Activated CD8-positive, alpha-beta memory T cell treated with anti-CD3 and anti-CD28 coated beads, Interleukin-2, amount 50 U/mL, for 24 hours (primary cell): Measurements from ENCODE around the gene ZNF438.
"Not testable (repeated sequence)": the region's sequence is repeated elsewhere in the genome, so short reads cannot be mapped to it uniquely, and the experiment has no call there.

Experiments
- DNase-seq: peaks from one replicate; pipeline ENCODE4 v3.0.0-alpha.2; 2020; ENCODE audit errors: extremely low read depth

Gene ZNF438

DNA sequence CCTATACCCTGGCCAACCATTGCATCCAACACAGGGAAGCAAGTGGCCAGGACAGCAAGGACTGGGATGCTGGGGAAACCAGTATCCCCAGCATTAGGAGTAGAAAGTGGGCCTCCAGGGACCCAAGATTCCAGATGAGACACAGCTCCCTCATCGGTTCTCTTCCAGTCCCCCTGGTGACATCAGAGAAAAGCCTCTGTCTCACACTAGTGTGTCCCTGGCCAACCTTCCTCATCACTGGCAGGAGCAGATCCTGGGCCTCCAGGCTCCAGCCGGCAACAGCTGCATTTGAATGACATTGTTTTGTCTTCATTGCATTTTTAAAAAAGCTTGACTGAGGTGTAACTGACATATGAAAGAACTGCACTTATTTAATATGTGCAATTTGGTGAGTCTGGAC, 224.8 kb downstream of the ZNF438 start:
- no peak for DNase-seq

DNA sequence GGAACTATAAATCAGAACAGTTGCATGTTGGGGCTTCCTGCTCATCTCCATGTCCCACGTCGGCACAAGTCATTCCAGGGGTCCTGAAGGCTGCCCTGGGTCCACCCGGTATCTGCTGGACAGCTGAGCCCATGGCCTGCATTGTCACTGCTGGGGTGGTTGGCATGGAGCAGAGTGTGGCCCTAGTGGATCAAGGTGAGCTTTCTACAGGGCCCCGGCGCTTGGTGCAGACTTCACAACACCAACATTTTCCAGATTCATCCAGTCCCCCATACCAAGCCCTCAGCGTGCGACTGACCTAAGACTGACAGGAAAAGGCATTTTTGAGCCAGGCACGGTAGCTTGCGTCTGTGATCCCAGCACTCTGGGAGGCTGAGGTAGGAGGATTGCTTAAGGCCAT, 226.6 kb downstream of the ZNF438 start:
- no peak for DNase-seq

DNA sequence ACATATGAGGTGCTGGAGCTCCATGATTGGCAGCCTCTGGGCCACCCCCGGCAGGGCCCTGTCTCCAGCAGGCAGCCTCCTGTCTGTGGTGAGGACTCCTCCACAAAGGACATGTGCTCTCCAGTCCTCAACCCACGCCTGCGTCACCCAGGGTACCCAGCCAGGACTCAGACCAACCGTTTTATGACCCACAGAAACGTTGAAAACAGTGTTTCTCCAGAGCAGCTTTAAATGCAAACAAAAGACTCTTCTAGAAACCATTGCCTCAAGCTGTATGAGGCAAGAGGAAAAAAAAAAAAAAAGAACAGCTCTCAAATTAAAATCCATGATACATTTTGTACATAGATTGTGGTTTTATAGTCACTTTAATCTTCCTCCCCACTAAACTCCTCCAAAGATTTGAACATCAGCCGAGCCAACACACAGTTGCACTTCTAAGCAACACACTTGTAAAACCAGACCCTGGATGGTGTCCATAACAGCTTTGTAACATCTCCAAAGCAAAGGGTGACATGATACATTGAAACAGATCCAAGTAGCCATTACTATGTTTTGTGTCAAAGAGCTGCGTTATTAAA, 227.1 kb downstream of the ZNF438 start:
- DNase-seq = no peak

DNA sequence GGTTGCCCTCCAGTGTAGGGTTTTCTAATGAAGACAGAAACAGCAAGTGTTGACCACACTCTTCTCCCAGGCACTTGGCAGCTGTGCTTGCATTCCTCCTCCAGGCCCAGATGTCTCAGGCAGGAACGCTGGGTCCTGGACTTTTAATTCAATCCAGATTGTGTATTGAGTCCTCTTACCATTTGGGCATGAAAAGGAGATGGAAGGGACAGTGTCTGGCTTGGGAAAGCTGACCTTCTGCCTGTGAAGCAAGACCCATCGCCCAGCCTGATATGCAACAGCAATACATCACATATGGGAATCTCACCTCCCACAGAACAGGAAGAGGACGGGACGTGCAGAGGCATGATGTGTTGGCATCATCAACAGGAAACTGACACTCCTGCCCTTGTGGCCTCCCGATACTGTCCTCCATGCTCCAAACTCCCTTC, 227.8 kb downstream of the ZNF438 start:
- no peak for DNase-seq

DNA sequence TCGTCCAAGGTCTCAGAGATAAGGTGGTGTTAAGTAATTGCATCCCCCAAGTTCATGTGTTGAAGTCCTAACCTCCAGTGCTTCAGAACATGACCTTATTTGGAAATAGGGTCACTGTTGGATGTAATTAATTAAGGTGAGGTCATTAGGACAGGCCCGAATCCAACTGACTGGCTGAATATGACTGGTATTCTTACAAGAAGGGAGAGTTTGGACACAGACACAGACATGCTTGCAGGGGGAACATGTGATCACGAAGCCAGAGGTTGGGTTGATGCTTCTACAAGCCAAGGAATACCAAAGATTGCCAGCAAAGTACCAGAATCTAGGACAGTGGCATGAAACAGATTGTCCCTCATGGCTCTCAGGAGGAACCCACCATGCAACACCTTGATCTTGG, 228.6 kb downstream of the ZNF438 start:
- no peak for DNase-seq

DNA sequence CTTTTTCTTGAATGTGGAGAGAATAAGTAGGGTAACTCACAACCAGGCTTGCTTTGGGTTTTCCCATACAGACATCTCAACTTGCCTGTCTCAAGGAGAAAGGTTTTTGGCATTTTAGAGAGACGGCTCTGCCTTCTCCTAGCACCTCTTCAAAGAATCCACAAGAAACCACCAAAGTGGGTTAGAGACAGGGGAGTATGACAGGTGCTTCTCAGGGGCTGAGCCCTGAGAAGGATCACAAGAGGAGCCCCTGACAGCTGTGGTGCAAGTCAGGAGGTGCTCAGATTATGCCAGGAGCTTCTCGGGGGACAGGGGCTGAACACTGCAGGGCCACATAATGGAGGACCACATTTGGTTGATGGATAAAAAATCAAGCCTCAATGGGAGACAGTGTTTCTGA, 231.3 kb downstream of the ZNF438 start:
- no peak for DNase-seq

DNA sequence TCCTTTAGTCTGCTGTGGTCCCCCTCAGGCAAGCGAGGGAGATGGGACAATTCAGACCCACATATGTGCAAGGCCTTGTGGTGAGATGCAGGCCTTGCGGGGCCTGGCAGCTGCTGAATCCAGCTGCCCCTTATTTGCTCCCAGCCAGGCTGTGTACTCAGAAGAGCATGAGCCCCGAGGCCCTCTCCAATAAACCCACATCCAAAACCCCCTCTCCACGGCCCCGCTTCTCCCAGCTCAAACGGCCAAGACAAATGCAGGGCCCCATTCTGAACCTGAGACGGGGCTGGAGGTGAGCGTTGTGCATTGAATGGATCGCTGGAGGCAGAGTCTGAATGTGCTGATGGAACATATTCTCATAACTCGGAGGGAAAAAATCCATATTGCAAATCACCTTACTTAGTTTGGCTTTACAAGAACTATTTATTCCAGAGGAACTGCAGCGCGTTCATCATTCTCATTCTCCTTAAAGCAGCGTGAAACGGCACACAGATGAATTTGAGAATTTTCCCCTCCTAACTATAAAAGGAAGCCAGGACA, 232.9 kb downstream of the ZNF438 start:
- DNase-seq = no peak

DNA sequence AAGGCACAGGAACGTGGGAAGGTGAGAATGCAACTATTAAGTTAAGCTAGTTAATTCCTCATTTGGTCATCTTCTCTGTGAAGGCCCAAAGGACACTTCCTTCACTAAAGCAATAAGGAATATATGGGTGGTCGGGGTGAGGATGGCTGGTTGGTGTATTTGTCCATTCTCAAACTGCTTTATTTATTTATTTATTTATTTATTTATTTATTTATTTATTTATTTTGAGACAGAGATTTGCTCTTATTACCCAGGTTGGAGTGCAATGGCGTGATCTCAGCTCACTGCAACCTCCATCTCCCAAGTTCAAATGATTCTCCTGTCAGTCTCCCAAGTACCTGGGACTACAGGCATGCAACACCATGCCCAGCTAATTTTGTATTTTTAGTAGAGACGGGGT, 236.6 kb downstream of the ZNF438 start:
- DNase-seq = not testable (repeated sequence)
